HFFc6 (cell line): ENCODE measurements around the gene TMEM11. TPM values are rescaled to one million over a fixed set of nuclear protein-coding genes. Genes with fewer than 3 reads are reported as not detected.

Source experiments
- DNase-seq: peaks from one replicate; pipeline ENCODE4 v3.0.0-alpha.2; 2018
- H3K27ac Mint-ChIP-seq: 2 replicates; pipeline ENCODE4 v1.8.0; 2020; ENCODE audit warnings: mild to moderate bottlenecking, mixed read lengths
- H3K27me3 Mint-ChIP-seq: 2 replicates; pipeline ENCODE4 v1.8.0; 2021; ENCODE audit warnings: mild to moderate bottlenecking, moderate library complexity, mixed read lengths; ENCODE audit not compliant: insufficient read depth
- H3K36me3 Mint-ChIP-seq: 2 replicates; pipeline ENCODE4 v1.8.0; 2021; ENCODE audit warnings: low read depth, mixed read lengths
- H3K4me1 Mint-ChIP-seq: 2 replicates; pipeline ENCODE4 v1.8.0; 2020; ENCODE audit warnings: low read depth, mixed read lengths
- H3K4me3 Mint-ChIP-seq: 2 replicates; pipeline ENCODE4 v1.8.0; 2020; ENCODE audit warnings: mild to moderate bottlenecking, moderate library complexity, mixed read lengths
- H3K9me3 Mint-ChIP-seq: 2 replicates; pipeline ENCODE4 v1.8.0; 2020; ENCODE audit warnings: mild to moderate bottlenecking, mixed read lengths
- CTCF ChIP-seq: fragments of 200-600 bp; sonication (generic); IDR thresholded peaks from 2 replicates; pipeline ENCODE4 v1.5.0; 2021; ENCODE audit warnings: antibody characterized with exemption, mild to moderate bottlenecking
- total RNA-seq, 6 experiments: library from RNA; stranded (reverse); fragmentation: NEBNext Ultra II Directional; extraction: Animal tissue kit (Norgen Biotek cat#: 25700); gene quantifications; 2 replicates in 1 of 6; 3 replicates in 5 of 6; pipeline ENCODE4 v1.2.3, GENCODE V29; 2021

The TMEM11 gene
- total RNA-seq, 6 experiments from 2014 or later, result 32.5 to 37.6 (median 33.9) TPM

- DNase-seq, result no peak
- H3K4me1 Mint-ChIP-seq, result peaks cover 59% of the 10 kb centered on the region
- peak overlapping the region; percentile 94 for H3K27ac Mint-ChIP-seq
- peaks cover 7% of the 10 kb centered on the region; the same call in 1 of the 2 replicates for H3K36me3 Mint-ChIP-seq
- peak overlapping the region; percentile 97 for H3K4me3 Mint-ChIP-seq
- no peaks in the 10 kb centered on the region; the same call in 1 of the 2 replicates for H3K27me3 Mint-ChIP-seq
- no peak for TF ChIP-seq CTCF
- no peaks in the 10 kb centered on the region for H3K9me3 Mint-ChIP-seq
Observed at GRCh38 chr17:21212826-21213637, 929 bp downstream of the TMEM11 start.

GRCh38 chr17:21211825-21212479 is 2.0 kb downstream of the TMEM11 start:
- peaks cover 7% of the 10 kb centered on the region; the same call in 1 of the 2 replicates for H3K36me3 Mint-ChIP-seq
- H3K27ac Mint-ChIP-seq, result peak overlapping the region; percentile 57; the same call in 1 of the 2 replicates
- no peak for DNase-seq
- H3K27me3 Mint-ChIP-seq, result no peaks in the 10 kb centered on the region; the same call in 1 of the 2 replicates
- H3K4me3 Mint-ChIP-seq, result peak overlapping the region; percentile 97
- H3K4me1 Mint-ChIP-seq, result peaks cover 55% of the 10 kb centered on the region
- no peak for TF ChIP-seq CTCF
- H3K9me3 Mint-ChIP-seq, result no peaks in the 10 kb centered on the region

- Mint-ChIP-seq H3K36me3 (peaks cover 7% of the 10 kb centered on the region; the same call in 1 of the 2 replicates), H3K9me3 (no peaks in the 10 kb centered on the region), H3K4me3 (no peak overlapping the region), H3K27me3 (no peaks in the 10 kb centered on the region; the same call in 1 of the 2 replicates), H3K27ac (peak overlapping the region; percentile 52; the same call in 1 of the 2 replicates), H3K4me1 (peaks cover 43% of the 10 kb centered on the region)
- no peak for DNase-seq
- TF ChIP-seq CTCF, result no peak
Observed at GRCh38 chr17:21210411-21211076, 3.4 kb downstream of the TMEM11 start.

- Mint-ChIP-seq H3K27me3 (no peaks in the 10 kb centered on the region; the same call in 1 of the 2 replicates), H3K4me3 (no peak overlapping the region), H3K4me1 (peaks cover 44% of the 10 kb centered on the region), H3K9me3 (no peaks in the 10 kb centered on the region), H3K36me3 (peaks cover 7% of the 10 kb centered on the region; the same call in 1 of the 2 replicates), H3K27ac (peak overlapping the region; percentile 62)
- no peak for DNase-seq
- TF ChIP-seq CTCF, result no peak
Observed at GRCh38 chr17:21209511-21210175, 4.3 kb downstream of the TMEM11 start.

- DNase-seq, result no peak
- no peak for TF ChIP-seq CTCF
- Mint-ChIP-seq H3K27me3 (no peaks in the 10 kb centered on the region; the same call in 1 of the 2 replicates), H3K27ac (no peak overlapping the region; the same call in 1 of the 2 replicates), H3K9me3 (no peaks in the 10 kb centered on the region), H3K36me3 (peaks cover 7% of the 10 kb centered on the region; the same call in 1 of the 2 replicates), H3K4me1 (peaks cover 46% of the 10 kb centered on the region), H3K4me3 (no peak overlapping the region; the same call in 1 of the 2 replicates)
Observed at GRCh38 chr17:21208352-21208751, 5.6 kb downstream of the TMEM11 start.
